Body of pancreas (tissue), 4 donors: ENCODE results near the gene HNRNPAB.

ENCODE experiments used
- POLR2A ChIP-seq, 3 donors: fragments of 450-650 bp; IDR thresholded peaks; one replicate each; pipeline ENCODE4 v1.6.1; 2016; ENCODE audit warnings: antibody characterized with exemption in 3 of 3, mild to moderate bottlenecking in 2 of 3
- TF ChIP-seq, protein P1 (sequence below), 7 experiments: fragments of 450-650 bp in 4 of 7; fragments of 200-600 bp in 3 of 7; sonication (generic) in 3 of 7; IDR thresholded peaks; one replicate each; pipeline ENCODE4 v1.5.1; 2016 to 2019; ENCODE audit warnings: antibody characterized with exemption in 7 of 7

GRCh38 chr5:178201221-178201926, 3.0 kb upstream of the HNRNPAB start:
- TF ChIP-seq, protein P1, sequence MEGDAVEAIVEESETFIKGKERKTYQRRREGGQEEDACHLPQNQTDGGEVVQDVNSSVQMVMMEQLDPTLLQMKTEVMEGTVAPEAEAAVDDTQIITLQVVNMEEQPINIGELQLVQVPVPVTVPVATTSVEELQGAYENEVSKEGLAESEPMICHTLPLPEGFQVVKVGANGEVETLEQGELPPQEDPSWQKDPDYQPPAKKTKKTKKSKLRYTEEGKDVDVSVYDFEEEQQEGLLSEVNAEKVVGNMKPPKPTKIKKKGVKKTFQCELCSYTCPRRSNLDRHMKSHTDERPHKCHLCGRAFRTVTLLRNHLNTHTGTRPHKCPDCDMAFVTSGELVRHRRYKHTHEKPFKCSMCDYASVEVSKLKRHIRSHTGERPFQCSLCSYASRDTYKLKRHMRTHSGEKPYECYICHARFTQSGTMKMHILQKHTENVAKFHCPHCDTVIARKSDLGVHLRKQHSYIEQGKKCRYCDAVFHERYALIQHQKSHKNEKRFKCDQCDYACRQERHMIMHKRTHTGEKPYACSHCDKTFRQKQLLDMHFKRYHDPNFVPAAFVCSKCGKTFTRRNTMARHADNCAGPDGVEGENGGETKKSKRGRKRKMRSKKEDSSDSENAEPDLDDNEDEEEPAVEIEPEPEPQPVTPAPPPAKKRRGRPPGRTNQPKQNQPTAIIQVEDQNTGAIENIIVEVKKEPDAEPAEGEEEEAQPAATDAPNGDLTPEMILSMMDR (IDR thresholded peaks at IDR 0.05) = no peak
- no peak for TF ChIP-seq POLR2A (IDR thresholded peaks at IDR 0.05)
